Left lung (tissue), 10 donors: ENCODE data around the gene ST3GAL3. TPM values are rescaled to one million over a fixed set of nuclear protein-coding genes. Genes with fewer than 3 reads are reported as not detected.

Experiments used
- ATAC-seq: fragments of 200-7000 bp; cut with Tn5 transposase; one replicate; pipeline ENCODE4 v1.9.1; 2020; ENCODE audit warnings: moderate library complexity
- DNase-seq, 4 donors: peaks; one replicate each; pipeline ENCODE4 v3.0.0-alpha.2; 2013 to 2020
- H3K27ac ChIP-seq, 2 donors: fragments of 200-600 bp; sonication (generic) in 1 of 2; one replicate each; pipeline versions ENCODE4 v1.5.0 to v1.8.0; 2020 to 2021
- H3K27me3 ChIP-seq, 2 donors: fragments of 200-600 bp; sonication (generic) in 1 of 2; one replicate each; pipeline versions ENCODE4 v1.5.0 to v1.8.0; 2020 to 2021
- H3K36me3 ChIP-seq, 2 donors: fragments of 200-600 bp; sonication (generic) in 1 of 2; one replicate each; pipeline versions ENCODE4 v1.5.0 to v1.8.0; 2020 to 2021
- H3K4me1 ChIP-seq, 2 donors: fragments of 200-600 bp; one replicate each; pipeline ENCODE4 v1.8.0; 2021
- H3K4me3 ChIP-seq, 2 donors: fragments of 200-600 bp; sonication (generic) in 1 of 2; one replicate each; pipeline versions ENCODE4 v1.5.0 to v1.8.0; 2020 to 2021; ENCODE audit warnings: mild to moderate bottlenecking in 1 of 2
- H3K9me3 ChIP-seq, 2 donors: fragments of 200-600 bp; sonication (generic) in 1 of 2; one replicate each; pipeline versions ENCODE4 v1.5.0 to v1.8.0; 2020 to 2021
- CTCF ChIP-seq, 2 donors: fragments of 200-600 bp; sonication (generic) in 1 of 2; IDR thresholded peaks; one replicate each; pipeline versions ENCODE4 v1.5.0 to v1.8.0; 2021; ENCODE audit warnings: antibody characterized with exemption in 2 of 2
- intact Hi-C, 2 donors: fragments of 100-400 bp; cut with DNase I; formaldehyde crosslinking; loops; one replicate each; pipeline versions ENCODE4 v1.11.2 to v1.14.2; 2022
- polyA plus RNA-seq, 6 donors: library from polyadenylated mRNA; unstranded; fragments of 120-200 nt; gene quantifications; one replicate each; pipeline ENCODE4 v1.2.1, GENCODE V29; 2013; ENCODE audit not compliant: insufficient read length in 6 of 6
- total RNA-seq, 2 donors: library from RNA; stranded (reverse); fragmentation: NEBNext Ultra II Directional; extraction: Animal tissue kit (Norgen Biotek cat#: 25700); gene quantifications; one replicate each; pipeline ENCODE4 v1.2.1, GENCODE V29; 2021
- donor health status: DM: no; HTN: yes; CAD: no.
- donor health status: DM: no; HTN: no; CAD: no.

ST3GAL3 gene
- total and polyA plus RNA-seq, 8 donors = 18.9 to 42.4 (median 34.4) TPM

DNA sequence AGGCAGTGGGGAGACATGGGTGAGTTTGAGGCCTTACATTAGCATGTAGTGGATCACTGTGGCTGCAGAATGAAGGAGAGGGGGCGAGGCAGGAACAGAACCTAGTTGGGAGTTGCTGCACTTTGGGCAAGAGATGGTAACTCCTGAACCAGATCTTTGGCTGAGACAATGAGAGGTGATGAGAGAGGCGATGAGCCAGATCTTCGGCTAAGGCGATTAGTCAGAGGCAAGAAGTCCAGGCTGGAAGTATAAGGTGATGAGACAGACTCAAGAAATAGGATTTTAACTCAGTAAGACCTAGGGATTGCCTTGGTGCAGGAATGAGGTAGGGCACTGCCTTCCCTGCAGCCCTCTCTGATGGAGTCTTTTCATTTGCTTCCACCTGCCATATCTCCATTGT is 217.2 kb downstream of the ST3GAL3 start:
- H3K27me3 ChIP-seq = no peaks in the 10 kb centered on the region
- no peak for TF ChIP-seq CTCF (IDR thresholded peaks at IDR 0.05)
- intact Hi-C loops = no loop called here
- H3K4me3 ChIP-seq = no peak overlapping the region
- no peak for ATAC-seq
- no peaks in the 10 kb centered on the region for H3K9me3 ChIP-seq
- H3K27ac ChIP-seq = no peak overlapping the region
- no peak for DNase-seq
- peaks cover 0 to 6% of the 10 kb centered on the region in 2 donors for H3K36me3 ChIP-seq
- H3K4me1 ChIP-seq = no peaks in the 10 kb centered on the region

DNA sequence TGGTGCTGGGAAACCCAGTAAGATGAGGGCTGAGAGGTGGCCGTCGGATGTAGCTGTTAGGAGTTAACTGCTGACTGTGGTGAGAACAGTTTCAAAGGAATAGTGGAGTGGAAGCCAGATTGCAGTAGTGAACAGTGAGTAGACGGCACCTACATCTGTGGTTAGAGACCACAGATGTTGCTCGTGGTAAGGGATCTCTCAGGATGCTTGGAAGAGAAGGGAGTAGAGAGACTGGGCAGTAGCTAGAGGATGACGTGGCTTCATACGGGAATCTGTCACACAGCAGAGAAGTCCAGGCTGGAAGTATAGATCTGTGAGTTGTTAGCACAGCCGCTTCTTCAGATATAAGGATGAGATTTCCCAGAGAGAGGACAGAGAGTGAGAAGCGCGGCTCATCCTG is 218.5 kb downstream of the ST3GAL3 start:
- intact Hi-C loops = no loop called here
- DNase-seq (no peak), ATAC-seq (no peak)
- Histone ChIP-seq H3K9me3 (no peaks in the 10 kb centered on the region), H3K27me3 (no peaks in the 10 kb centered on the region), H3K4me3 (no peak overlapping the region), H3K27ac (no peak overlapping the region), H3K4me1 (no peaks in the 10 kb centered on the region), H3K36me3 (peaks cover 0 to 6% of the 10 kb centered on the region in 2 donors)
- no peak for TF ChIP-seq CTCF (IDR thresholded peaks at IDR 0.05)

GRCh38 chr1:43930168-43930948 is 223.0 kb downstream of the ST3GAL3 start:
- Histone ChIP-seq H3K27ac (no peak overlapping the region), H3K4me3 (no peak overlapping the region), H3K9me3 (no peaks in the 10 kb centered on the region), H3K27me3 (peaks cover 0 to 29% of the 10 kb centered on the region in 2 donors), H3K4me1 (peaks cover 4 to 23% of the 10 kb centered on the region in 2 donors), H3K36me3 (peaks cover 0 to 6% of the 10 kb centered on the region in 2 donors)
- intact Hi-C loops = loop anchor here in 1 of 2 donors (10.0 kb wide), 1 partner anchor 166 kb away; no protein-coding TSS in a partner anchor
- ATAC-seq (no peak), DNase-seq (no peak)
- peak in 1 of 2 donors; percentile 29 for TF ChIP-seq CTCF (IDR thresholded peaks at IDR 0.05)

- H3K36me3 ChIP-seq = peaks cover 0 to 6% of the 10 kb centered on the region in 2 donors
- intact Hi-C loops = loop anchor here in 1 of 2 donors (10.0 kb wide), 1 partner anchor 166 kb away; no protein-coding TSS in a partner anchor
- no peak for TF ChIP-seq CTCF (IDR thresholded peaks at IDR 0.05)
- ATAC-seq (no peak), DNase-seq (no peak)
- peaks cover 7 to 28% of the 10 kb centered on the region in 2 donors for H3K4me1 ChIP-seq
- H3K9me3 ChIP-seq = no peaks in the 10 kb centered on the region
- H3K27ac ChIP-seq = no peak overlapping the region
- no peak overlapping the region for H3K4me3 ChIP-seq
- peaks cover 0 to 35% of the 10 kb centered on the region in 2 donors for H3K27me3 ChIP-seq
These were observed 223.6 kb downstream of the ST3GAL3 start for GRCh38 chr1:43930949-43931275.
